CD14-positive monocyte (primary cell): ENCODE results near the gene TMEM214. TPM values are rescaled to one million over a fixed set of nuclear protein-coding genes. Genes with fewer than 3 reads are reported as not detected.

Experiments used
- DNase-seq, 3 donors: peaks; one replicate each; pipeline ENCODE4 v3.0.0-alpha.2; 2011 to 2022
- H2AFZ ChIP-seq: 2 replicates; pipeline ENCODE4 v1.6.0; 2012; ENCODE audit warnings: mild to moderate bottlenecking, low read depth, low read length, inconsistent platforms; ENCODE audit not compliant: insufficient read depth, poor library complexity, severe bottlenecking
- H3K27ac ChIP-seq, 2 donors: 1 replicate in 1 of 2; 2 replicates in 1 of 2; pipeline ENCODE4 v1.5.1; 2012 to 2013; ENCODE audit warnings: low read length in 2 of 2, control low read depth in 1 of 2, inconsistent platforms in 1 of 2, low read depth in 1 of 2, mild to moderate bottlenecking in 1 of 2
- H3K27me3 ChIP-seq, 2 donors: one replicate each; pipeline versions ENCODE4 v1.6.0 to v1.6.1; 2011 to 2013; ENCODE audit warnings: low read length in 2 of 2; ENCODE audit not compliant: control insufficient read depth in 2 of 2, insufficient read depth in 2 of 2
- H3K36me3 ChIP-seq, 2 donors: replicated peaks in 1 of 2; 1 replicate in 1 of 2; 2 replicates in 1 of 2; pipeline versions ENCODE4 v1.5.1 to v1.6.1; 2012 to 2013; ENCODE audit warnings: low read length in 2 of 2, control low read depth in 1 of 2, inconsistent platforms in 1 of 2, mild to moderate bottlenecking in 1 of 2; ENCODE audit not compliant: insufficient read depth in 2 of 2, control insufficient read depth in 1 of 2
- H3K4me1 ChIP-seq, 2 donors: 1 replicate in 1 of 2; 2 replicates in 1 of 2; pipeline versions ENCODE4 v1.5.1 to v1.6.1; 2012 to 2013; ENCODE audit warnings: low read length in 2 of 2, control low read depth in 1 of 2, inconsistent platforms in 1 of 2, mild to moderate bottlenecking in 1 of 2, moderate library complexity in 1 of 2; ENCODE audit not compliant: insufficient read depth in 2 of 2, control insufficient read depth in 1 of 2
- H3K4me2 ChIP-seq: replicated peaks from 2 replicates; pipeline ENCODE3; 2012; ENCODE audit warnings: low read length, moderate library complexity, mild to moderate bottlenecking; ENCODE audit not compliant: poor library complexity, severe bottlenecking; ENCODE audit errors: extremely low read depth
- H3K4me3 ChIP-seq, 3 experiments: fragments of 200-600 bp in 1 of 3; sonication (generic) in 1 of 3; replicated peaks in 1 of 3; 1 replicate in 2 of 3; 2 replicates in 1 of 3; pipeline ENCODE4 v1.5.1; 2011 to 2013; ENCODE audit warnings: low read length in 3 of 3, mild to moderate bottlenecking in 3 of 3, control low read depth in 2 of 3, low read depth in 2 of 3, inconsistent platforms in 1 of 3, moderate library complexity in 1 of 3
- H3K79me2 ChIP-seq: 2 replicates; pipeline ENCODE4 v1.6.0; 2012; ENCODE audit warnings: mild to moderate bottlenecking, control low read depth, inconsistent platforms, low read length, moderate library complexity; ENCODE audit not compliant: insufficient read depth
- H3K9ac ChIP-seq: 2 replicates; pipeline ENCODE4 v1.6.0; 2017; ENCODE audit warnings: low read length, mild to moderate bottlenecking; ENCODE audit not compliant: insufficient read depth, poor library complexity, severe bottlenecking
- H3K9me3 ChIP-seq, 2 donors: replicated peaks in 1 of 2; 1 replicate in 1 of 2; 2 replicates in 1 of 2; pipeline versions ENCODE4 v1.5.1 to v1.6.1; 2012 to 2013; ENCODE audit warnings: low read length in 2 of 2, control low read depth in 1 of 2; ENCODE audit not compliant: control insufficient read depth in 1 of 2, insufficient read depth in 1 of 2
- H4K20me1 ChIP-seq: 2 replicates; pipeline ENCODE4 v1.6.0; 2012; ENCODE audit warnings: mild to moderate bottlenecking, low read length, control low read depth, moderate library complexity; ENCODE audit not compliant: insufficient read depth
- H3K27ac Mint-ChIP-seq, 7 donors: one replicate each; pipeline ENCODE4 v1.8.0; 2020; ENCODE audit warnings: mild to moderate bottlenecking in 7 of 7, mixed read lengths in 7 of 7, moderate library complexity in 6 of 7, inconsistent platforms in 2 of 7
- H3K27me3 Mint-ChIP-seq, 3 donors: one replicate each; pipeline ENCODE4 v1.8.0; 2021 to 2022; ENCODE audit warnings: low read depth in 3 of 3, mild to moderate bottlenecking in 3 of 3, mixed read lengths in 3 of 3, moderate library complexity in 3 of 3, inconsistent platforms in 1 of 3
- H3K36me3 Mint-ChIP-seq, 2 donors: one replicate each; pipeline ENCODE4 v1.8.0; 2020; ENCODE audit warnings: mixed read lengths in 2 of 2, inconsistent platforms in 1 of 2, mild to moderate bottlenecking in 1 of 2
- H3K4me1 Mint-ChIP-seq: one replicate; pipeline ENCODE4 v1.8.0; 2020; ENCODE audit warnings: mild to moderate bottlenecking, mixed read lengths
- H3K4me3 Mint-ChIP-seq, 2 donors: one replicate each; pipeline ENCODE4 v1.8.0; 2020; ENCODE audit warnings: mild to moderate bottlenecking in 2 of 2, mixed read lengths in 2 of 2, moderate library complexity in 1 of 2
- H3K9me3 Mint-ChIP-seq, 7 donors: one replicate each; pipeline ENCODE4 v1.8.0; 2020 to 2022; ENCODE audit warnings: mixed read lengths in 7 of 7, mild to moderate bottlenecking in 6 of 7, moderate library complexity in 6 of 7, inconsistent platforms in 2 of 7
- CTCF ChIP-seq: fragments of 200-600 bp; IDR thresholded peaks from one replicate; pipeline ENCODE4 v1.8.0; 2022; ENCODE audit warnings: antibody characterized with exemption, mild to moderate bottlenecking
- WGBS: methylation state at CpG from one replicate; pipeline ENCODE4 v1.1.5; 2013; ENCODE audit warnings: missing lambda C conversion rate; ENCODE audit not compliant: insufficient coverage; 5-methylcytosine and 5-hydroxymethylcytosine counted together
- intact Hi-C, 2 donors: fragments of 100-400 bp; cut with micrococcal nuclease; formaldehyde crosslinking; loops; one replicate each; pipeline versions ENCODE4 v1.15.0 to v1.15.1; 2023
- polyA plus RNA-seq, 3 donors: library from polyadenylated mRNA; depleted of rRNA in 1 of 3; unstranded in 2 of 3; stranded (reverse) in 1 of 3; fragments of 300-500 nt in 2 of 3; fragments of >200 nt in 1 of 3; fragmentation: Illumina TruSeq in 2 of 3; gene quantifications; 1 replicate in 2 of 3; 2 replicates in 1 of 3; pipeline ENCODE4 v1.2.3, GENCODE V29; 2012 to 2021

The TMEM214 gene
- polyA plus RNA-seq, 3 donors, result 18.3 to 61.7 (median 26.9) TPM

DNA sequence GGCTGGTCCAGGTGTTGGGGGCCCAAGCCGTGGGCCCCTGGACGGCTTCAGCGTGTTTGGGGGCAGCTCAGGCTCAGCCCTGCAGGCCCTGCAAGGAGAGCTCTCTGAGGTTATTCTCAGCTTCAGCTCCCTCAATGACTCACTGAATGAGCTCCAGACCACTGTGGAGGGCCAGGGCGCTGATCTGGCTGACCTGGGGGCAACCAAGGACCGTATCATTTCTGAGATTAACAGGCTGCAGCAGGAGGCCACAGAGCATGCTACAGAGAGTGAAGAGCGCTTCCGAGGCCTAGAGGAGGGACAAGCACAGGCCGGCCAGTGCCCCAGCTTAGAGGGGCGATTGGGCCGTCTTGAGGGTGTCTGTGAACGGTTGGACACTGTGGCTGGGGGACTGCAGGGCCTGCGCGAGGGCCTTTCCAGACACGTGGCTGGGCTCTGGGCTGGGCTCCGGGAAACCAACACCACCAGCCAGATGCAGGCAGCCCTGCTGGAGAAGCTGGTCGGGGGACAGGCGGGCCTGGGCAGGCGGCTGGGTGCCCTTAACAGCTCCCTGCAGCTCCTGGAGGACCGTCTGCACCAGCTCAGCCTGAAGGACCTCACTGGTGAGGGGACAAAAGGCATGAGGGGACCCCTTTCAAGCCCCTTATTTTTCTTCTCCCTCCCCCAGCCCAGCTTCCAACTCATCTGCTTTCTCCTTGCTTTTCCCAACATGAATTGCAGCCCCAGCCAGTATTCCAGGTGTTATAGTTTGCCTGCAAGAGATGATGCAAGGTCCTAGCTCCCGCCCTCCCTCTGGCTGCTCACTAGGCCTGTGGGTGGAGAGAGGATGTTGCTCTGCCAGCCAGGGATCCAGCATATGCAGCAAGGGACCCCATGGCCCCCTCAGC lies 50.9 kb downstream of the TMEM214 start:
- peaks cover 48% of the 10 kb centered on the region for H3K4me1 Mint-ChIP-seq
- Histone ChIP-seq H3K27me3 (no peaks in the 10 kb centered on the region), H4K20me1 (no peaks in the 10 kb centered on the region), H3K4me2 (no peak overlapping the region), H3K9me3 (no peaks in the 10 kb centered on the region), H3K9ac (no peak overlapping the region), H3K27ac (no peak overlapping the region), H3K36me3 (no peaks in the 10 kb centered on the region), H3K4me3 (no peak overlapping the region), H2AFZ (no peak overlapping the region), H3K4me1 (peaks cover 50 to 60% of the 10 kb centered on the region in 2 donors), H3K79me2 (peaks cover 5% of the 10 kb centered on the region)
- intact Hi-C loops, result no loop called here
- peak overlapping the region in 1 of 7 donors; percentile 30 for H3K27ac Mint-ChIP-seq
- no peak for DNase-seq
- H3K27me3 Mint-ChIP-seq, result peaks cover 1 to 7% (median 5%) of the 10 kb centered on the region in 3 donors
- H3K4me3 Mint-ChIP-seq, result no peak overlapping the region
- no peaks in the 10 kb centered on the region for H3K9me3 Mint-ChIP-seq
- no peaks in the 10 kb centered on the region for H3K36me3 Mint-ChIP-seq
- TF ChIP-seq CTCF, result no peak
- 94% methylated on average over 15 of the region's 20 CpGs for WGBS

DNA sequence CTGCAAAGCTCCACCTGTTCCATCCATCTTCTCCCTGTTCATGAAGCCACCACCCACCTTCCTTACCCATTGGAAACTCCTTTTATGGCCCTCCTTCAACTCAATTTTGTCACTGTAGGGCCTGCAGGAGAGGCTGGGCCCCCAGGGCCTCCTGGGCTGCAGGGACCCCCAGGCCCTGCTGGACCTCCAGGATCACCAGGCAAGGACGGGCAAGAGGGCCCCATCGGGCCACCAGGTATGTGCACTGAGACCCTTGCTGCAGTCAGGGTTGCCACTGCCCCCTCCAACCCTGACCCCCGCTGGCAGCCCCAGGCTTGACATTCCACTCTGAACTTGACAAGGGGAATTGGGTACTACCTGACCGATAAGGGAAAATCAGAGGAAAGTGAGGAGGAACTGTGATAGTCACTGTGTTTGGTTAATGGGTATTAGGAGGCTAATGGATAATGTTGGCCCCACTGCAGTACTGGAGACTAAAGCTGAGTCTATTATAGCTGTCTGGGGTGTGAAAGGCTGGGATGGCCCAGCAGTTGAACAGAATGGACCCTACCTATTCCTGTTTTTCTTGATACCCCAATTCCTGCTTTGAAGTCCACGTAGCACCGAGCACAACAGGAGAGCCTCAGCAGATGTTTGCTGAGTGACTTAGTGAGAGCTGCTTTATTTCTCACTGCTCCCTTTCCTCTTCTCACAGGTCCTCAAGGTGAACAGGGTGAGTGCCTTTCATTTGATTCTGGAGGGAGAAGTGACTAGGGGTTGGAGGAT lies 51.7 kb downstream of the TMEM214 start:
- no peaks in the 10 kb centered on the region for H3K36me3 Mint-ChIP-seq
- peaks cover 45% of the 10 kb centered on the region for H3K4me1 Mint-ChIP-seq
- Histone ChIP-seq H3K79me2 (peaks cover under 1% of the 10 kb centered on the region), H3K9me3 (no peaks in the 10 kb centered on the region), H2AFZ (no peak overlapping the region), H3K4me1 (peaks cover 42 to 52% of the 10 kb centered on the region in 2 donors), H3K27me3 (no peaks in the 10 kb centered on the region), H3K4me2 (no peak overlapping the region), H4K20me1 (no peaks in the 10 kb centered on the region), H3K36me3 (no peaks in the 10 kb centered on the region), H3K9ac (no peak overlapping the region), H3K27ac (no peak overlapping the region), H3K4me3 (no peak overlapping the region)
- H3K27me3 Mint-ChIP-seq, result peaks cover 0 to 7% (median 5%) of the 10 kb centered on the region in 3 donors
- H3K4me3 Mint-ChIP-seq, result peak overlapping the region in 1 of 2 donors; percentile 85
- no peaks in the 10 kb centered on the region for H3K9me3 Mint-ChIP-seq
- DNase-seq, result no peak
- intact Hi-C loops, result loop anchor here (5.0 kb wide), 2 partner anchors 32 to 128 kb away; partner anchors contain the start of genes AGBL5 (in 2 of the 2), ATRAID (in 1 of the 2) and SLC5A6 (in 1 of the 2)
- TF ChIP-seq CTCF, result no peak
- no peak overlapping the region for H3K27ac Mint-ChIP-seq
- 96% methylated on average over 4 of the region's 6 CpGs for WGBS
